Ishikawa (cell line): Measurements from ENCODE around the gene NHLRC3.

Experiments used
- CEBPB ChIP-seq: IDR thresholded peaks from 2 replicates; pipeline ENCODE4 v1.6.1; 2012
- CREB1 ChIP-seq: IDR thresholded peaks from 2 replicates; pipeline ENCODE4 v1.6.1; 2012; ENCODE audit warnings: low read depth
- EGR1 ChIP-seq: IDR thresholded peaks from 2 replicates; pipeline ENCODE4 v1.6.1; 2012
- EP300 ChIP-seq: IDR thresholded peaks from 2 replicates; pipeline ENCODE4 v1.6.1; 2012; ENCODE audit warnings: borderline replicate concordance
- FOXM1 ChIP-seq: IDR thresholded peaks from 2 replicates; pipeline ENCODE4 v1.6.1; 2012; ENCODE audit warnings: low read depth, borderline replicate concordance
- NFIC ChIP-seq: IDR thresholded peaks from 2 replicates; pipeline ENCODE4 v1.6.1; 2012
- RAD21 ChIP-seq: IDR thresholded peaks from 2 replicates; pipeline ENCODE4 v1.6.1; 2012; ENCODE audit warnings: low read depth
- TAF1 ChIP-seq: IDR thresholded peaks from 2 replicates; pipeline ENCODE4 v1.6.1; 2012; ENCODE audit warnings: low read depth, mild to moderate bottlenecking
- TEAD4 ChIP-seq: IDR thresholded peaks from 2 replicates; pipeline ENCODE4 v1.6.1; 2012
- YY1 ChIP-seq: IDR thresholded peaks from 2 replicates; pipeline ENCODE4 v1.6.1; 2012; ENCODE audit warnings: low read depth
- ZBTB7A ChIP-seq: IDR thresholded peaks from 2 replicates; pipeline ENCODE4 v1.6.1; 2012; ENCODE audit warnings: low read depth
- TF ChIP-seq, protein P1 (sequence below): IDR thresholded peaks from 2 replicates; pipeline ENCODE4 v1.6.1; 2012
- TF ChIP-seq, protein P2 (sequence below): IDR thresholded peaks from 2 replicates; pipeline ENCODE4 v1.6.1; 2012; ENCODE audit warnings: low read depth, mild to moderate bottlenecking

DNA sequence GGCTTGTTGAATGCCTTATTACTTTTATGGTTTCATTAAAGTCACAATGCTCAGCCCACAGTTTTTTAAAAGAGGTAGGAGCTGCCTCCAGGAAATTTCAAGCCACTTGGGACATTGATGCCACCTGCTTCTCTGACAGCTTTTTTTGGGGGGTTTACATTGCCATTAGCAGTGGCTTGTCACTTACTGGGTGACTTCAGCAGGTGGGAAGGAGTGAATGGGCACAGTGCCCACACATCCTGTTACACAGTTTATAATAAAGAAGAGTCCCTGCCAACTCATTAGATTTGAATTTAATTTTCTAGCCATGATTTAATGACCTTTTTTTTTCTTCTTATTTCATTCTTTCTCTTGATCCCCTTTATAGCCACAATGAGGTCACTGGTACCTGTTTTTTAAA is 61.0 kb downstream of the NHLRC3 start:
- TF ChIP-seq EGR1: no peak
- TF ChIP-seq EP300: no peak
- TF ChIP-seq, protein P1, sequence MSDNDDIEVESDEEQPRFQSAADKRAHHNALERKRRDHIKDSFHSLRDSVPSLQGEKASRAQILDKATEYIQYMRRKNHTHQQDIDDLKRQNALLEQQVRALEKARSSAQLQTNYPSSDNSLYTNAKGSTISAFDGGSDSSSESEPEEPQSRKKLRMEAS: no peak
- no peak for TF ChIP-seq CREB1
- no peak for TF ChIP-seq YY1
- no peak for TF ChIP-seq CEBPB
- TF ChIP-seq, protein P2, sequence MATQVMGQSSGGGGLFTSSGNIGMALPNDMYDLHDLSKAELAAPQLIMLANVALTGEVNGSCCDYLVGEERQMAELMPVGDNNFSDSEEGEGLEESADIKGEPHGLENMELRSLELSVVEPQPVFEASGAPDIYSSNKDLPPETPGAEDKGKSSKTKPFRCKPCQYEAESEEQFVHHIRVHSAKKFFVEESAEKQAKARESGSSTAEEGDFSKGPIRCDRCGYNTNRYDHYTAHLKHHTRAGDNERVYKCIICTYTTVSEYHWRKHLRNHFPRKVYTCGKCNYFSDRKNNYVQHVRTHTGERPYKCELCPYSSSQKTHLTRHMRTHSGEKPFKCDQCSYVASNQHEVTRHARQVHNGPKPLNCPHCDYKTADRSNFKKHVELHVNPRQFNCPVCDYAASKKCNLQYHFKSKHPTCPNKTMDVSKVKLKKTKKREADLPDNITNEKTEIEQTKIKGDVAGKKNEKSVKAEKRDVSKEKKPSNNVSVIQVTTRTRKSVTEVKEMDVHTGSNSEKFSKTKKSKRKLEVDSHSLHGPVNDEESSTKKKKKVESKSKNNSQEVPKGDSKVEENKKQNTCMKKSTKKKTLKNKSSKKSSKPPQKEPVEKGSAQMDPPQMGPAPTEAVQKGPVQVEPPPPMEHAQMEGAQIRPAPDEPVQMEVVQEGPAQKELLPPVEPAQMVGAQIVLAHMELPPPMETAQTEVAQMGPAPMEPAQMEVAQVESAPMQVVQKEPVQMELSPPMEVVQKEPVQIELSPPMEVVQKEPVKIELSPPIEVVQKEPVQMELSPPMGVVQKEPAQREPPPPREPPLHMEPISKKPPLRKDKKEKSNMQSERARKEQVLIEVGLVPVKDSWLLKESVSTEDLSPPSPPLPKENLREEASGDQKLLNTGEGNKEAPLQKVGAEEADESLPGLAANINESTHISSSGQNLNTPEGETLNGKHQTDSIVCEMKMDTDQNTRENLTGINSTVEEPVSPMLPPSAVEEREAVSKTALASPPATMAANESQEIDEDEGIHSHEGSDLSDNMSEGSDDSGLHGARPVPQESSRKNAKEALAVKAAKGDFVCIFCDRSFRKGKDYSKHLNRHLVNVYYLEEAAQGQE: no peak
- TF ChIP-seq RAD21: no peak
- TF ChIP-seq TAF1: no peak
- TF ChIP-seq TEAD4: no peak
- TF ChIP-seq NFIC: no peak
- TF ChIP-seq FOXM1: no peak
- TF ChIP-seq ZBTB7A: no peak
